DMS 273 (cell line): ENCODE measurements around the gene KIAA0930.

Experiments
- DNase-seq: peaks from one replicate; lab custom pipeline; 2025; ENCODE audit not compliant: unreplicated experiment; lab: John Stamatoyannopoulos, UW

KIAA0930 gene

GRCh38 chr22:45238957-45239680 lies 1.6 kb downstream of the KIAA0930 start:
- DNase-seq: no peak

- DNase-seq: no peak
Observed at GRCh38 chr22:45238076-45238956, 2.4 kb downstream of the KIAA0930 start.

GRCh38 chr22:45237065-45237990 lies 3.4 kb downstream of the KIAA0930 start:
- DNase-seq: no peak

- DNase-seq: no peak
Observed at GRCh38 chr22:45235851-45236342, 4.8 kb downstream of the KIAA0930 start.

- DNase-seq: no peak
Observed at GRCh38 chr22:45235101-45235777, 5.5 kb downstream of the KIAA0930 start.

- DNase-seq: no peak
Observed at GRCh38 chr22:45233827-45234226, 6.9 kb downstream of the KIAA0930 start.

GRCh38 chr22:45233386-45233785 lies 7.3 kb downstream of the KIAA0930 start:
- DNase-seq: no peak

- no peak for DNase-seq
Observed at GRCh38 chr22:45231293-45231692, 9.4 kb downstream of the KIAA0930 start.

GRCh38 chr22:45230026-45230721 lies 10.5 kb downstream of the KIAA0930 start:
- no peak for DNase-seq

- DNase-seq: no peak
Observed at GRCh38 chr22:45229181-45229580, 11.5 kb downstream of the KIAA0930 start.

- DNase-seq: no peak
Observed at GRCh38 chr22:45228401-45228754, 12.3 kb downstream of the KIAA0930 start.

- DNase-seq: no peak
Observed at GRCh38 chr22:45227645-45228400, 12.9 kb downstream of the KIAA0930 start.

- DNase-seq: peak; percentile 57
Observed at GRCh38 chr22:45226503-45227186, 14.0 kb downstream of the KIAA0930 start.

- no peak for DNase-seq
Observed at GRCh38 chr22:45225732-45226502, 14.8 kb downstream of the KIAA0930 start.

GRCh38 chr22:45224988-45225731 lies 15.5 kb downstream of the KIAA0930 start:
- no peak for DNase-seq

GRCh38 chr22:45224331-45224730 lies 16.4 kb downstream of the KIAA0930 start:
- no peak for DNase-seq
